A673 (cell line): ENCODE data around the gene ARHGAP11A.

ENCODE experiments used
- CTCF ChIP-seq: fragments of 300-800, 200-600 bp; sonication (generic); conservative IDR thresholded peaks from 2 replicates; pipeline ENCODE4 v1.5.1; 2017; ENCODE audit warnings: low read depth, mild to moderate bottlenecking, antibody characterized with exemption, low read length, moderate library complexity, mixed read lengths
- EZH2 ChIP-seq: fragments of 200-600 bp; sonication (generic); IDR thresholded peaks from 2 replicates; pipeline ENCODE4 v1.6.1; 2017; ENCODE audit warnings: borderline replicate concordance, low read depth, mild to moderate bottlenecking, mixed read lengths, antibody characterized with exemption, low read length; ENCODE audit not compliant: poor library complexity, severe bottlenecking

GRCh38 chr15:32670623-32671022, 55.3 kb downstream of the ARHGAP11A start:
- no peak for TF ChIP-seq EZH2
- TF ChIP-seq CTCF = no peak
